Stimulated activated CD8-positive, alpha-beta memory T cell treated with anti-CD3 and anti-CD28 coated beads, Interleukin-12 subunit alpha, Interleukin-12 subunit beta, amount 100 ng/mL, for 1 hour (primary cell): ENCODE data around the gene FGGY.

Experiments
- DNase-seq: peaks from one replicate; pipeline ENCODE4 v3.0.0-alpha.2; 2020; ENCODE audit warnings: low read depth

Gene FGGY

GRCh38 chr1:59414406-59415133 lies 117.7 kb downstream of the FGGY start:
- no peak for DNase-seq

GRCh38 chr1:59415286-59415850 lies 118.5 kb downstream of the FGGY start:
- no peak for DNase-seq

GRCh38 chr1:59415881-59416280 lies 119.0 kb downstream of the FGGY start:
- DNase-seq = no peak

GRCh38 chr1:59417406-59417805 lies 120.5 kb downstream of the FGGY start:
- no peak for DNase-seq

GRCh38 chr1:59418363-59419144 lies 121.7 kb downstream of the FGGY start:
- DNase-seq = no peak

GRCh38 chr1:59419361-59420140 lies 122.7 kb downstream of the FGGY start:
- DNase-seq = no peak

GRCh38 chr1:59421232-59421920 lies 124.5 kb downstream of the FGGY start:
- no peak for DNase-seq

- no peak for DNase-seq
These were observed 126.2 kb downstream of the FGGY start for GRCh38 chr1:59422921-59423575.

GRCh38 chr1:59427155-59427554 lies 130.3 kb downstream of the FGGY start:
- no peak for DNase-seq

GRCh38 chr1:59427784-59428183 lies 130.9 kb downstream of the FGGY start:
- no peak for DNase-seq

- DNase-seq = no peak
These were observed 131.9 kb downstream of the FGGY start for GRCh38 chr1:59428828-59429227.

- DNase-seq = no peak
These were observed 132.8 kb downstream of the FGGY start for GRCh38 chr1:59429656-59430055.

- DNase-seq = no peak
These were observed 134.8 kb downstream of the FGGY start for GRCh38 chr1:59431566-59432294.

GRCh38 chr1:59432531-59433439 lies 135.9 kb downstream of the FGGY start:
- no peak for DNase-seq

GRCh38 chr1:59433440-59433813 lies 136.5 kb downstream of the FGGY start:
- DNase-seq = no peak

- no peak for DNase-seq
These were observed 137.4 kb downstream of the FGGY start for GRCh38 chr1:59434336-59434735.

- DNase-seq = no peak
These were observed 139.7 kb downstream of the FGGY start for GRCh38 chr1:59436637-59437036.

- no peak for DNase-seq
These were observed 141.2 kb downstream of the FGGY start for GRCh38 chr1:59438058-59438560.

GRCh38 chr1:59442492-59442891 lies 145.6 kb downstream of the FGGY start:
- no peak for DNase-seq
